T-cell (primary cell): ENCODE data around the gene AQP9. TPM values are rescaled to one million over a fixed set of nuclear protein-coding genes. Genes with fewer than 3 reads are reported as not detected.

Source experiments
- ATAC-seq, 4 experiments: fragments of 200-7000 bp in 3 of 4; fragments of 150-1000 bp in 1 of 4; cut with Tn5 transposase; replicated peaks in 1 of 4; 1 replicate in 3 of 4; 2 replicates in 1 of 4; pipeline ENCODE4 v1.10.0; 2021; ENCODE audit warnings: moderate library complexity in 3 of 4, mild to moderate bottlenecking in 2 of 4, moderate number of reproducible peaks in 1 of 4
- CTCF ChIA-PET, 2 donors: fragments of 300-600 bp; sonication (Branson Sonifier 250); formaldehyde crosslinking; loops; one replicate each; lab custom pipeline; 2022; ENCODE audit warnings: antibody characterized with exemption in 2 of 2; lab: Charles Lee
- POLR2A ChIA-PET, 2 donors: fragments of 300-600 bp; sonication (Branson Sonifier 250); formaldehyde crosslinking; loops; one replicate each; lab custom pipeline; 2022; ENCODE audit warnings: antibody characterized with exemption in 2 of 2; lab: Charles Lee
- DNase-seq, 35 experiments: peaks; one replicate each; pipeline versions ENCODE4 v3.0.0 to v3.0.0-alpha.2; 2013 to 2023
- H3K27ac ChIP-seq: one replicate; pipeline ENCODE4 v1.5.1; 2013; ENCODE audit warnings: low read length
- H3K27me3 ChIP-seq, 2 experiments: replicated peaks in 1 of 2; 1 replicate in 1 of 2; 2 replicates in 1 of 2; pipeline versions ENCODE4 v1.6.1 to v1.7.0; 2013; ENCODE audit warnings: low read length in 1 of 2, mixed read lengths in 1 of 2; ENCODE audit not compliant: control insufficient read depth in 2 of 2, insufficient read depth in 2 of 2; ENCODE audit errors: extremely low read depth in 1 of 2
- H3K36me3 ChIP-seq, 2 donors: 1 replicate in 1 of 2; 2 replicates in 1 of 2; pipeline versions ENCODE4 v1.6.1 to v1.7.0; 2013; ENCODE audit warnings: low read length in 1 of 2; ENCODE audit not compliant: control insufficient read depth in 2 of 2, insufficient read depth in 1 of 2; ENCODE audit errors: extremely low read depth in 1 of 2
- H3K4me1 ChIP-seq, 2 experiments: 1 replicate in 1 of 2; 2 replicates in 1 of 2; pipeline versions ENCODE4 v1.6.1 to v1.7.0; 2013; ENCODE audit warnings: low read length in 2 of 2, mixed read lengths in 1 of 2; ENCODE audit not compliant: insufficient read depth in 2 of 2, control insufficient read depth in 1 of 2; ENCODE audit errors: extremely low read depth in 1 of 2
- H3K4me3 ChIP-seq, 2 donors: 1 replicate in 1 of 2; 2 replicates in 1 of 2; pipeline versions ENCODE4 v1.5.1 to v1.7.0; 2013; ENCODE audit warnings: mild to moderate bottlenecking in 2 of 2, low read length in 1 of 2, moderate library complexity in 1 of 2; ENCODE audit not compliant: control insufficient read depth in 1 of 2; ENCODE audit errors: extremely low read depth in 1 of 2
- H3K9me3 ChIP-seq: 2 replicates; pipeline ENCODE4 v1.7.0; 2013
- H3K27ac Mint-ChIP-seq, 2 donors: one replicate each; pipeline ENCODE4 v1.8.0; 2020 to 2021; ENCODE audit warnings: mild to moderate bottlenecking in 2 of 2, mixed read lengths in 2 of 2
- H3K27me3 Mint-ChIP-seq, 2 donors: one replicate each; pipeline ENCODE4 v1.8.0; 2021 to 2022; ENCODE audit warnings: mixed read lengths in 2 of 2
- H3K36me3 Mint-ChIP-seq: one replicate; pipeline ENCODE4 v1.8.0; 2021; ENCODE audit warnings: mixed read lengths
- H3K4me1 Mint-ChIP-seq, 3 donors: one replicate each; pipeline ENCODE4 v1.8.0; 2020 to 2022; ENCODE audit warnings: mixed read lengths in 3 of 3, mild to moderate bottlenecking in 1 of 3
- H3K4me3 Mint-ChIP-seq, 3 donors: one replicate each; pipeline ENCODE4 v1.8.0; 2020 to 2022; ENCODE audit warnings: mild to moderate bottlenecking in 3 of 3, mixed read lengths in 3 of 3, moderate library complexity in 3 of 3
- H3K9me3 Mint-ChIP-seq, 3 donors: one replicate each; pipeline ENCODE4 v1.8.0; 2020 to 2022; ENCODE audit warnings: mixed read lengths in 3 of 3
- WGBS: methylation state at CpG from one replicate; pipeline ENCODE4 v1.1.5; 2013; ENCODE audit warnings: missing lambda C conversion rate; ENCODE audit not compliant: insufficient coverage; 5-methylcytosine and 5-hydroxymethylcytosine counted together
- total RNA-seq, 35 experiments: library from RNA in 6 of 35; stranded (reverse) in 6 of 35; fragments of 120-200 nt in 1 of 35; gene quantifications; one replicate each; pipeline versions ENCODE4 v1.2.1 to v1.2.4 and lab custom pipeline; 2013 to 2026

AQP9 gene
- total RNA-seq, 5 donors from 2014 or later (not counting 1 experiment from before 2014, with no cell fraction given) = 0.09 to 0.23 TPM; not detected in 3

GRCh38 chr15:58229297-58229768 is 91.2 kb downstream of the AQP9 start:
- peak overlapping the region in 1 of 3 donors; percentile 23 for H3K4me3 Mint-ChIP-seq
- ChIA-PET POLR2A (no interaction called here), CTCF (interaction anchor here in 1 of 2 donors (0.5 to 0.8 kb wide), 3 partner anchors 444 to 1277 kb away, joined by 3 to 4 read pairs (median 3); no protein-coding TSS in a partner anchor)
- no peak overlapping the region for H3K4me3 ChIP-seq
- no peaks in the 10 kb centered on the region for H3K9me3 Mint-ChIP-seq
- no peaks in the 10 kb centered on the region for H3K9me3 ChIP-seq
- DNase-seq (no peak), ATAC-seq (no peak)
- no peak overlapping the region for H3K27ac ChIP-seq
- peaks cover 0 to 7% of the 10 kb centered on the region in 2 donors for H3K27me3 Mint-ChIP-seq
- WGBS = 40% methylated on average over 1 of the region's 8 CpGs
- no peaks in the 10 kb centered on the region for H3K36me3 ChIP-seq
- H3K36me3 Mint-ChIP-seq = no peaks in the 10 kb centered on the region
- peaks cover 0 to 11% of the 10 kb centered on the region in 2 experiments for H3K27me3 ChIP-seq
- H3K27ac Mint-ChIP-seq = no peak overlapping the region
- peaks cover 3 to 13% of the 10 kb centered on the region in 2 experiments for H3K4me1 ChIP-seq
- peaks cover 12 to 19% (median 15%) of the 10 kb centered on the region in 3 donors for H3K4me1 Mint-ChIP-seq

GRCh38 chr15:58232281-58233065 is 94.3 kb downstream of the AQP9 start:
- CTCF ChIA-PET = no interaction called here

GRCh38 chr15:58233341-58233740 is 95.2 kb downstream of the AQP9 start:
- Mint-ChIP-seq H3K4me3 (no peak overlapping the region), H3K9me3 (no peaks in the 10 kb centered on the region), H3K27ac (no peak overlapping the region), H3K36me3 (no peaks in the 10 kb centered on the region), H3K27me3 (peaks cover 0 to 7% of the 10 kb centered on the region in 2 donors), H3K4me1 (peaks cover 8 to 13% (median 12%) of the 10 kb centered on the region in 3 donors)
- Histone ChIP-seq H3K27ac (no peak overlapping the region), H3K27me3 (peaks cover 0 to 11% of the 10 kb centered on the region in 2 experiments), H3K4me3 (no peak overlapping the region), H3K4me1 (peaks cover 3 to 11% of the 10 kb centered on the region in 2 experiments), H3K9me3 (no peaks in the 10 kb centered on the region), H3K36me3 (no peaks in the 10 kb centered on the region)
- ChIA-PET CTCF (no interaction called here), POLR2A (interaction anchor here in 1 of 2 donors (0.5 kb wide), 1 partner anchor 682 kb away, joined by 3 read pairs; no protein-coding TSS in a partner anchor)
- ATAC-seq (no peak), DNase-seq (no peak)
- WGBS = no CpG with 5 or more reads among the region's 1 CpG

More at GRCh38 chr15:58232281-58233065, 94.3 kb downstream of the AQP9 start:
- H3K27ac Mint-ChIP-seq = no peak overlapping the region
- Histone ChIP-seq H3K4me3 (no peak overlapping the region), H3K27ac (no peak overlapping the region), H3K27me3 (peaks cover 0 to 11% of the 10 kb centered on the region in 2 experiments), H3K9me3 (no peaks in the 10 kb centered on the region), H3K36me3 (no peaks in the 10 kb centered on the region), H3K4me1 (peaks cover 3 to 13% of the 10 kb centered on the region in 2 experiments)
- H3K36me3 Mint-ChIP-seq = no peaks in the 10 kb centered on the region
- ATAC-seq (no peak), DNase-seq (no peak)
- peaks cover 12 to 19% (median 15%) of the 10 kb centered on the region in 3 donors for H3K4me1 Mint-ChIP-seq
- no peaks in the 10 kb centered on the region for H3K9me3 Mint-ChIP-seq
- POLR2A ChIA-PET = interaction anchor here in 1 of 2 donors (0.5 kb wide), 1 partner anchor 683 kb away, joined by 3 read pairs; no protein-coding TSS in a partner anchor
- peaks cover 0 to 7% of the 10 kb centered on the region in 2 donors for H3K27me3 Mint-ChIP-seq
- WGBS = 81% methylated on average over 2 of the region's 3 CpGs
- no peak overlapping the region for H3K4me3 Mint-ChIP-seq

Other genes with a start within 250 kb of the AQP9 start
- gene ALDH1A2, start 72.7 kb upstream of the AQP9 start, total RNA-seq = under 1 TPM in 3 of 5 donors, not detected in 2; 0.47 to 0.95 (median 0.73) TPM